ENCODE results near the gene F7.

F7 gene

DNA sequence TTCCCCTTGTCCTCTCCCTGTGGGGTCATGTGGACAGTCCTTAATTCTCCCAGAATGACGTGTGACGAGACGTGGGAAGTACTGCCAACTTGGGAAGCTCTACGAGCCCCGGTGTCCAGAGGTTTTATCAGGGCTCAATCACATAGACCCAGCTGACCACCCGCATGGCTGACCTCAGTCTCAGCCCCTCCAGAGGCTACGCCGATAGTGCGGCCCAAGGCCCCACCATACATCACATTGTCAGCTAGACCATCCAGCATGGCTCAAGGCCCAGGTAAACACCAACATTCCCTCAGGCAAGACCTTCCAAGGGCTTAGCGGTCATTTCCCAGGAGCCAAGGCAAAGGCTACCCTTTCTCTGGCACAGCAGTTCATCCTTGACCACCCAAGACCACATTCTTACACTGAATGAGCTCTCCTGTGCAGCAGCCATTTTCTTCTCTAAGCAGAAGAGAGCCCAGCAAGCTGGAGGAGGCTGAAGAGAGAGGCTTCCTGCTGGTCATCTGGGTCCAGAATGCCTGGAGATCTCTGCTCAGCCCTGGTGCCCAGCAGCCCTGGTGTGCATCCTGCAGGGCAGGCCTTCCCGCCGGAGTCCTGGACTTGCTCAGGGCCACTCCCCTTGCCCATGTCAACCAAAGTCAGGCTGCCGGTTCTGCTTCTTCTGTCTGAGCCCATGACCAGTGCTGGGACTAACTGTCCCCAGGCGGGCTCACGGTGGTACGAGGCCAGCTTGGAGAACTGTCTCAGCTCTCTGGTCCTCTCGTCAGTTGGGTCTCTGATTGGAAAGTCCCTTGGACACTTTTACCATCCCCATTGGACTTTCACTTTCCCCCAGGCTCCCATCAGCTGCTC, 9.1 kb downstream of the F7 start:
- no peak overlapping the region for H3K27ac ChIP-seq (ENCODE audit: low read length)
- peaks cover 19 to 20% of the 10 kb centered on the region in 2 donors for H3K27me3 ChIP-seq (ENCODE audit: control insufficient read depth in 1 of 2, insufficient read depth in 2 of 2, low read length in 2 of 2)
- H3K4me1 ChIP-seq (ENCODE audit: control insufficient read depth, insufficient read depth, low read length): peaks cover 11% of the 10 kb centered on the region
- no peaks in the 10 kb centered on the region for H3K36me3 ChIP-seq (ENCODE audit: control insufficient read depth in 2 of 2, insufficient read depth in 2 of 2, low read length in 2 of 2)
- H3K9ac ChIP-seq (ENCODE audit: low read length in 2 of 2): no peak overlapping the region
- H3K9me3 ChIP-seq (ENCODE audit: control insufficient read depth in 2 of 2, low read length in 2 of 2): no peaks in the 10 kb centered on the region
- no peak overlapping the region for H3K4me3 ChIP-seq (ENCODE audit: low read length in 2 of 2)

DNA sequence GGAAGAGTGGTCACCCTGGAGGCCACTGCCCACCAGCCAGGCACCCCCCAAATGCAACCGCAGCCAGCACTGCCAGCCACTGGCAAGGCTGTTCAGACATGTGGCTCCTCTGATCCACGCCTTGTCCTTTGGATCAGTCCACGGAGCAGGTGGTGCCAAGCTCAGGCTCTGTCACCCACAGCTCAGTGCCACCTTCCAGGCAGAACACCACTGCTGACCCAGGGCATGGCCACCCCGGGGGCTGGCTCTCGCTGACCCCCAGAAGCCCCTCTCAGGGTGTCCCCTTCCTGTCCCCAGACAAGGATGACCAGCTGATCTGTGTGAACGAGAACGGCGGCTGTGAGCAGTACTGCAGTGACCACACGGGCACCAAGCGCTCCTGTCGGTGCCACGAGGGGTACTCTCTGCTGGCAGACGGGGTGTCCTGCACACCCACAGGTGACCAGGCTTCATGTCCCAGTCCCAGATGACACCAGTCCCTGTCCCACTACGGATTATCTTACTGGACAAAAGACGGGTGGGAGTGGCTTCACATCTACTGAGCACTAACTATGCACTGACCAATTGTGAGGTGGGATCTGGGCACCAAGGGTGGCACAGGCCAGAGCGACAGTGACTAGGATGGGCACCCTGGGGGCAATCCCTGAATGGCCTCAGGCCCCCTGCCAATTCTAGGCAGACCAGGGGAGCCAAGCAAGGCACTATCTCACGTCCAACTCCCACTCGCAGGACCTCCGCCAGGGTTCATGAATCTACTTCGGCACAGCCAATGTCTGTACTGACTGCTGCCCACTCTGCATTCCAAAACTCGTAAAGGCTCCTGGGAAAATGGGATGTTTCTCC, 10.0 kb downstream of the F7 start:
- Histone ChIP-seq H3K4me3 (ENCODE audit: low read length in 2 of 2) (no peak overlapping the region), H3K9ac (ENCODE audit: low read length in 2 of 2) (no peak overlapping the region), H3K27me3 (ENCODE audit: control insufficient read depth in 1 of 2, insufficient read depth in 2 of 2, low read length in 2 of 2) (peaks cover 11 to 16% of the 10 kb centered on the region in 2 donors), H3K9me3 (ENCODE audit: control insufficient read depth in 2 of 2, low read length in 2 of 2) (no peaks in the 10 kb centered on the region), H3K4me1 (ENCODE audit: control insufficient read depth, insufficient read depth, low read length) (peaks cover 4% of the 10 kb centered on the region), H3K36me3 (ENCODE audit: control insufficient read depth in 2 of 2, insufficient read depth in 2 of 2, low read length in 2 of 2) (no peaks in the 10 kb centered on the region), H3K27ac (ENCODE audit: low read length) (no peak overlapping the region)

DNA sequence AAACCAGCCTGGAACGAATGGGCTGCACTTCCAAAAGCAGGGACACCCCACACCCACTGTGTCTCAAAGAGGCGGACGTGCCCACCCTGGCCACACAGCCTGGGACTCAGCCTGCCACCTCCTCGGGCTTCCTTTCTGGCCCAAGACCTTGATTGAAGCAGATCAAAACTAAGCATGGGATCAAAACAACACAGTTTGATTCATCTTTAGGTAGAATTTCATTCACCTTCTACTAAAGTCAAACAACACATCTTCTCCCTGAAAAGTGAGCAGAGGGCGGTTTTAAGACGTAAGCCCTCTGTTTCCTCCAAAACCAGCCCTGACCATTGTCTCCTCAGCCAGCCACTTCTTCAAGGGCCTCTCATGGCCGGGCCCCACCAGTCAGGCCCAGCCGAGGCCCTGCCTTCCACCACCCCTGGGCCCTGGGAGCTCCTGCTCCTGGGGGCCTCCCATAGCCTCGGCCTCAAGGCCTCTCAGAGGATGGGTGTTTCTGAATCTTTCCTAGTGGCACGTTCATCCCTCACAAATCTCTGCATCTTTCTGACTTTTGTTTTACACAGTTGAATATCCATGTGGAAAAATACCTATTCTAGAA, 10.7 kb downstream of the F7 start:
- Histone ChIP-seq H3K27ac (ENCODE audit: low read length) (no peak overlapping the region), H3K4me3 (ENCODE audit: low read length in 2 of 2) (no peak overlapping the region), H3K9ac (ENCODE audit: low read length in 2 of 2) (no peak overlapping the region), H3K4me1 (ENCODE audit: control insufficient read depth, insufficient read depth, low read length) (no peaks in the 10 kb centered on the region), H3K9me3 (ENCODE audit: control insufficient read depth in 2 of 2, low read length in 2 of 2) (no peaks in the 10 kb centered on the region), H3K27me3 (ENCODE audit: control insufficient read depth in 1 of 2, insufficient read depth in 2 of 2, low read length in 2 of 2) (peaks cover 5 to 10% of the 10 kb centered on the region in 2 donors), H3K36me3 (ENCODE audit: control insufficient read depth in 2 of 2, insufficient read depth in 2 of 2, low read length in 2 of 2) (no peaks in the 10 kb centered on the region)

DNA sequence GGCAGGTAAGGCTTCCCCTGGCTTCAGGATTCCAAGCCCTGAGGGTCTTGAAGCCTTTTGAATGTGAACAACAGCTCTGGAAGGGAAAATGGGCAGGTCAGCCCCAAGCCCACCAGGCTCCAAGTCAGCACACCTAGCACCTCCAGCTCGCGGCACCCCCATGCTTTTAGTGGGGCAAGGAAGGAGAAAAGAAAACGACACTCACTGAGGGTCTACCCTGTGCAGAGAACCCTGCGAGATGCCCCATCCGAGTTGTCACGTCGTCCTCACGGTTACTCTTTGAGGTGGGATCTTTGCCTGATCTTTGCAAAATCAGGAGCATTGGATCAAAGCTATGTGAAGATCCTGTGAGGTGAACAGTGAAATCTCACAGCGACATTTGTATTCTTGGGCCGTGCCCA, 11.3 kb downstream of the F7 start:
- Histone ChIP-seq H3K9me3 (ENCODE audit: control insufficient read depth in 2 of 2, low read length in 2 of 2) (no peaks in the 10 kb centered on the region), H3K27ac (ENCODE audit: low read length) (no peak overlapping the region), H3K4me1 (ENCODE audit: control insufficient read depth, insufficient read depth, low read length) (no peaks in the 10 kb centered on the region), H3K36me3 (ENCODE audit: control insufficient read depth in 2 of 2, insufficient read depth in 2 of 2, low read length in 2 of 2) (no peaks in the 10 kb centered on the region), H3K27me3 (ENCODE audit: control insufficient read depth in 1 of 2, insufficient read depth in 2 of 2, low read length in 2 of 2) (peaks cover 5 to 7% of the 10 kb centered on the region in 2 donors), H3K9ac (ENCODE audit: low read length in 2 of 2) (no peak overlapping the region), H3K4me3 (ENCODE audit: low read length in 2 of 2) (no peak overlapping the region)

DNA sequence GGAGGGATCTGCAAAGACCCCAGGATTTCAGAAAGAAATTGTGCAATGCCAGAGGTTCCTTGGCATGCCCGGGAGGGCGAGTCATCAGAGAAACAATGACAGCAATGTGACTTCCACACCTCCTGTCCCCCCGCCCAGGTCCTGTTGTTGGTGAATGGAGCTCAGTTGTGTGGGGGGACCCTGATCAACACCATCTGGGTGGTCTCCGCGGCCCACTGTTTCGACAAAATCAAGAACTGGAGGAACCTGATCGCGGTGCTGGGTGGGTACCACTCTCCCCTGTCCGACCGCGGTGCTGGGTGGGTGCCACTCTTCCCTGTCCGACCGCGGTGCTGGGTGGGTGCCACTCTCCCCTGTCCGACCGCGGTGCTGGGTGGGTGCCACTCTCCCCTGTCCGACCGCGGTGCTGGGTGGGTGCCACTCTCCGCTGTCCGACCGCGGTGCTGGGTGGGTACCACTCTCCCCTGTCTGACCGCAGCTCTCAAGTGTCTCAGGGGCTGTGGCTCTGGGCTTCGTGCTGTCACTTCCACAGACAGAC, 11.8 kb downstream of the F7 start:
- H3K4me1 ChIP-seq (ENCODE audit: control insufficient read depth, insufficient read depth, low read length): no peaks in the 10 kb centered on the region
- peaks cover 5 to 7% of the 10 kb centered on the region in 2 donors for H3K27me3 ChIP-seq (ENCODE audit: control insufficient read depth in 1 of 2, insufficient read depth in 2 of 2, low read length in 2 of 2)
- H3K4me3 ChIP-seq (ENCODE audit: low read length in 2 of 2): no peak overlapping the region
- H3K36me3 ChIP-seq (ENCODE audit: control insufficient read depth in 2 of 2, insufficient read depth in 2 of 2, low read length in 2 of 2): no peaks in the 10 kb centered on the region
- no peak overlapping the region for H3K27ac ChIP-seq (ENCODE audit: low read length)
- no peaks in the 10 kb centered on the region for H3K9me3 ChIP-seq (ENCODE audit: control insufficient read depth in 2 of 2, low read length in 2 of 2)
- no peak overlapping the region for H3K9ac ChIP-seq (ENCODE audit: low read length in 2 of 2)

DNA sequence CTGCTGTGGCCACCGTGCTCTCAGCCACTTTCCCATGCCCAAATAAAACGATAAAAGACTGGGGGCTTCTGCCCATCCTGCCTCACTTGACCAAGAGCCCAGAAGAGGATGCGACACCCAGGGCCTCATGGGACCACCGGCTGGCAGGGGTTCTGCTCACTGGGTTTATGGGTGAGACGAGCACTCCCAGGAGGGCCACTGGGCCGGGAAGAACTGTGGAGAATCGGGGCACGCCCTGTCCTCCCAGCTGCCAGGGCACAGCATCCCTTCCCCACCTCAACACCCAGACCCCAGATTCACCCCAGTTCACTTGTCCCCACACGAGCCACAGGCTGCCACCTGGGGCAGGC, 12.3 kb downstream of the F7 start:
- Histone ChIP-seq H3K36me3 (ENCODE audit: control insufficient read depth in 2 of 2, insufficient read depth in 2 of 2, low read length in 2 of 2) (no peaks in the 10 kb centered on the region), H3K9me3 (ENCODE audit: control insufficient read depth in 2 of 2, low read length in 2 of 2) (no peaks in the 10 kb centered on the region), H3K27ac (ENCODE audit: low read length) (no peak overlapping the region), H3K4me3 (ENCODE audit: low read length in 2 of 2) (no peak overlapping the region), H3K4me1 (ENCODE audit: control insufficient read depth, insufficient read depth, low read length) (peaks cover 4% of the 10 kb centered on the region), H3K27me3 (ENCODE audit: control insufficient read depth in 1 of 2, insufficient read depth in 2 of 2, low read length in 2 of 2) (peaks cover 5 to 7% of the 10 kb centered on the region in 2 donors), H3K9ac (ENCODE audit: low read length in 2 of 2) (no peak overlapping the region)

DNA sequence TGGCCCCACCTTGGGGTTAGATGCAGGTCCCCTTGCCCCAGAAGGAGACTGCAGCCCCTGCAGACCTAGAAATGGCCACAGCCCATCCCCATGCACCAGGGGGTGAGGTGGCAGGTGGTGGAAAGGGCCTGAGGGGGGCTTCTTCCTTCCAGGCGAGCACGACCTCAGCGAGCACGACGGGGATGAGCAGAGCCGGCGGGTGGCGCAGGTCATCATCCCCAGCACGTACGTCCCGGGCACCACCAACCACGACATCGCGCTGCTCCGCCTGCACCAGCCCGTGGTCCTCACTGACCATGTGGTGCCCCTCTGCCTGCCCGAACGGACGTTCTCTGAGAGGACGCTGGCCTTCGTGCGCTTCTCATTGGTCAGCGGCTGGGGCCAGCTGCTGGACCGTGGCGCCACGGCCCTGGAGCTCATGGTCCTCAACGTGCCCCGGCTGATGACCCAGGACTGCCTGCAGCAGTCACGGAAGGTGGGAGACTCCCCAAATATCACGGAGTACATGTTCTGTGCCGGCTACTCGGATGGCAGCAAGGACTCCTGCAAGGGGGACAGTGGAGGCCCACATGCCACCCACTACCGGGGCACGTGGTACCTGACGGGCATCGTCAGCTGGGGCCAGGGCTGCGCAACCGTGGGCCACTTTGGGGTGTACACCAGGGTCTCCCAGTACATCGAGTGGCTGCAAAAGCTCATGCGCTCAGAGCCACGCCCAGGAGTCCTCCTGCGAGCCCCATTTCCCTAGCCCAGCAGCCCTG, 12.8 kb downstream of the F7 start:
- Histone ChIP-seq H3K27me3 (ENCODE audit: control insufficient read depth in 1 of 2, insufficient read depth in 2 of 2, low read length in 2 of 2) (peaks cover 1 to 7% of the 10 kb centered on the region in 2 donors), H3K4me1 (ENCODE audit: control insufficient read depth, insufficient read depth, low read length) (peaks cover 4% of the 10 kb centered on the region), H3K27ac (ENCODE audit: low read length) (no peak overlapping the region), H3K9ac (ENCODE audit: low read length in 2 of 2) (no peak overlapping the region), H3K4me3 (ENCODE audit: low read length in 2 of 2) (no peak overlapping the region), H3K36me3 (ENCODE audit: control insufficient read depth in 2 of 2, insufficient read depth in 2 of 2, low read length in 2 of 2) (no peaks in the 10 kb centered on the region), H3K9me3 (ENCODE audit: control insufficient read depth in 2 of 2, low read length in 2 of 2) (no peaks in the 10 kb centered on the region)

DNA sequence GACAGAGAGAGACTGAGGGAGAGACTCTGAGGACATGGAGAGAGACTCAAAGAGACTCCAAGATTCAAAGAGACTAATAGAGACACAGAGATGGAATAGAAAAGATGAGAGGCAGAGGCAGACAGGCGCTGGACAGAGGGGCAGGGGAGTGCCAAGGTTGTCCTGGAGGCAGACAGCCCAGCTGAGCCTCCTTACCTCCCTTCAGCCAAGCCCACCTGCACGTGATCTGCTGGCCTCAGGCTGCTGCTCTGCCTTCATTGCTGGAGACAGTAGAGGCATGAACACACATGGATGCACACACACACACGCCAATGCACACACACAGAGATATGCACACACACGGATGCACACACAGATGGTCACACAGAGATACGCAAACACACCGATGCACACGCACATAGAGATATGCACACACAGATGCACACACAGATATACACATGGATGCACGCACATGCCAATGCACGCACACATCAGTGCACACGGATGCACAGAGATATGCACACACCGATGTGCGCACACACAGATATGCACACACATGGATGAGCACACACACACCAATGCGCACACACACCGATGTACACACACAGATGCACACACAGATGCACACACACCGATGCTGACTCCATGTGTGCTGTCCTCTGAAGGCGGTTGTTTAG, 13.7 kb downstream of the F7 start:
- H3K27me3 ChIP-seq (ENCODE audit: control insufficient read depth in 1 of 2, insufficient read depth in 2 of 2, low read length in 2 of 2): peaks cover 0 to 7% of the 10 kb centered on the region in 2 donors
- H3K4me1 ChIP-seq (ENCODE audit: control insufficient read depth, insufficient read depth, low read length): peaks cover 4% of the 10 kb centered on the region
- no peak overlapping the region for H3K27ac ChIP-seq (ENCODE audit: low read length)
- no peaks in the 10 kb centered on the region for H3K9me3 ChIP-seq (ENCODE audit: control insufficient read depth in 2 of 2, low read length in 2 of 2)
- H3K4me3 ChIP-seq (ENCODE audit: low read length in 2 of 2): no peak overlapping the region
- H3K36me3 ChIP-seq (ENCODE audit: control insufficient read depth in 2 of 2, insufficient read depth in 2 of 2, low read length in 2 of 2): no peaks in the 10 kb centered on the region
- no peak overlapping the region for H3K9ac ChIP-seq (ENCODE audit: low read length in 2 of 2)

DNA sequence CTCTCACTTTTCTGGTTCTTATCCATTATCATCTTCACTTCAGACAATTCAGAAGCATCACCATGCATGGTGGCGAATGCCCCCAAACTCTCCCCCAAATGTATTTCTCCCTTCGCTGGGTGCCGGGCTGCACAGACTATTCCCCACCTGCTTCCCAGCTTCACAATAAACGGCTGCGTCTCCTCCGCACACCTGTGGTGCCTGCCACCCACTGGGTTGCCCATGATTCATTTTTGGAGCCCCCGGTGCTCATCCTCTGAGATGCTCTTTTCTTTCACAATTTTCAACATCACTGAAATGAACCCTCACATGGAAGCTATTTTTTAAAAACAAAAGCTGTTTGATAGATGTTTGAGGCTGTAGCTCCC, 14.2 kb downstream of the F7 start:
- Histone ChIP-seq H3K9me3 (ENCODE audit: control insufficient read depth in 2 of 2, low read length in 2 of 2) (no peaks in the 10 kb centered on the region), H3K4me1 (ENCODE audit: control insufficient read depth, insufficient read depth, low read length) (peaks cover 4% of the 10 kb centered on the region), H3K27me3 (ENCODE audit: control insufficient read depth in 1 of 2, insufficient read depth in 2 of 2, low read length in 2 of 2) (peaks cover 0 to 5% of the 10 kb centered on the region in 2 donors), H3K36me3 (ENCODE audit: control insufficient read depth in 2 of 2, insufficient read depth in 2 of 2, low read length in 2 of 2) (no peaks in the 10 kb centered on the region), H3K4me3 (ENCODE audit: low read length in 2 of 2) (no peak overlapping the region), H3K9ac (ENCODE audit: low read length in 2 of 2) (no peak overlapping the region), H3K27ac (ENCODE audit: low read length) (no peak overlapping the region)
